Hepatocyte (in vitro differentiated cells): ENCODE data around the gene DBNDD2.

Source experiments
- EZH2phosphoT487 ChIP-seq: fragments of 200-600 bp; sonication (generic); IDR thresholded peaks from one replicate; pipeline ENCODE4 v1.6.1; 2018; ENCODE audit warnings: antibody characterized with exemption, mild to moderate bottlenecking, low read depth, moderate library complexity; ENCODE audit not compliant: unreplicated experiment, severe bottlenecking
- TF ChIP-seq, protein P1 (sequence below): fragments of 200-600 bp; sonication (generic); IDR thresholded peaks from 2 replicates; pipeline ENCODE4 v1.5.1; 2016; ENCODE audit warnings: antibody characterized with exemption, mild to moderate bottlenecking; ENCODE audit not compliant: poor library complexity

DNA sequence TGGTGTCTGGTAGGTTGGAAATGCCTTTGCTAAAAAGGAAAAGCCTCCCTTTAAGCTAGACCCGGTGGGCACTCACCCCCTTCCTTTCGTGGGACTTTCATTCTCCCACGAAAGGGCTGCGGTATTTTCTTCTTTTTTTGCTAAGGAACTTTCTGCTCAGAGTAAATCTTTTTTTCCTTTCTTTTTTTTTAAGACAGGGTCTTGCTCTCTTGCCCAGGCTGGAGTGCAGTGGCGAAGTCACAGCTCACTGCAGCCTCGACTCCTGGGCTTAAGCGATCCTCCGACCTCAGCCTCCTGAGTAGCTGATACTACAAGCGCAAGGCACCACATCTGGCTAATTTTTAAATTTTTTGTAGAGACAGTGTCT, 34.0 kb upstream of the DBNDD2 start:
- TF ChIP-seq, protein P1, sequence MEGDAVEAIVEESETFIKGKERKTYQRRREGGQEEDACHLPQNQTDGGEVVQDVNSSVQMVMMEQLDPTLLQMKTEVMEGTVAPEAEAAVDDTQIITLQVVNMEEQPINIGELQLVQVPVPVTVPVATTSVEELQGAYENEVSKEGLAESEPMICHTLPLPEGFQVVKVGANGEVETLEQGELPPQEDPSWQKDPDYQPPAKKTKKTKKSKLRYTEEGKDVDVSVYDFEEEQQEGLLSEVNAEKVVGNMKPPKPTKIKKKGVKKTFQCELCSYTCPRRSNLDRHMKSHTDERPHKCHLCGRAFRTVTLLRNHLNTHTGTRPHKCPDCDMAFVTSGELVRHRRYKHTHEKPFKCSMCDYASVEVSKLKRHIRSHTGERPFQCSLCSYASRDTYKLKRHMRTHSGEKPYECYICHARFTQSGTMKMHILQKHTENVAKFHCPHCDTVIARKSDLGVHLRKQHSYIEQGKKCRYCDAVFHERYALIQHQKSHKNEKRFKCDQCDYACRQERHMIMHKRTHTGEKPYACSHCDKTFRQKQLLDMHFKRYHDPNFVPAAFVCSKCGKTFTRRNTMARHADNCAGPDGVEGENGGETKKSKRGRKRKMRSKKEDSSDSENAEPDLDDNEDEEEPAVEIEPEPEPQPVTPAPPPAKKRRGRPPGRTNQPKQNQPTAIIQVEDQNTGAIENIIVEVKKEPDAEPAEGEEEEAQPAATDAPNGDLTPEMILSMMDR: no peak
- no peak for TF ChIP-seq EZH2phosphoT487
